ENCODE results near the gene CDIP1. TPM values are rescaled to one million over a fixed set of nuclear protein-coding genes. Genes with fewer than 3 reads are reported as not detected.

The CDIP1 gene
- total and polyA plus RNA-seq, 9 of the 15 experiments (the other 6 are each of a cell fraction or from before 2014, with no cell fraction given) = 0.29 TPM; not detected in 8

DNA sequence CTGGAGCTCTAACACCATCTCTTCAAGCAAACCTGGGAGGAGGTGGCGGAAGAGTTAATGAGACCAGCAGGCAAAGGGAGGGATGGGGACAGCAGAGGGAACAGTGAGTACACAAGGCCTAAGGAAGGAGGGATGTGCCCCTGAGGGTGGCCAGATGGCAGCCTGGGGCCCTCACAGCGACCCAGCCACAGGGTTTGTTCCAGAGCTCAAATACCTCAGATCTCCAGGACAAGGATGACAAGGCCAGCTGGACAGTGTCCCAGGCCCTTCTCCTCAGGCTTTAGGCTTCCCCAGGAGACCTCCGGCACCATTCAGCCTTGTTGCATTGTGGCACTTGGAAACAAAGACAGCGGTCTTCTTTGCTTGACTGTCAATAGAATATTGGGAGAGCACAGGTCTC is 14.9 kb downstream of the CDIP1 start:
- no peaks in the 10 kb centered on the region for H3K79me2 ChIP-seq (ENCODE audit: control insufficient read depth, insufficient read depth, low read length)
- in situ Hi-C loops (cut with MboI) = loop anchor here (5.0 kb wide), 1 partner anchor 64 kb away; no protein-coding TSS in a partner anchor
- CTCF ChIA-PET (ENCODE audit: low intra/inter-chr PET ratio) = no interaction called here

More for the DNA sequence above, 14.9 kb downstream of the CDIP1 start:
- peaks cover 14 to 25% of the 10 kb centered on the region in 2 experiments; a peak in 4 of 5 replicates for H3K4me1 ChIP-seq (replicated peaks in 1 of 2; ENCODE audit: control insufficient read depth in 2 of 2, insufficient read depth in 2 of 2, low read length in 2 of 2)
- no TSS peak for BruUV-seq (replicated peaks)
- 68% methylated on average over 4 of the region's 4 CpGs for WGBS (ENCODE audit: insufficient coverage, low coverage, missing lambda C conversion rate)
- no peak overlapping the region for H2AFZ ChIP-seq (ENCODE audit: low read depth, low read length)
- no peak for ATAC-seq
- no peak for DNase-seq (ENCODE audit: extremely low read depth in 1 of 4, low spot score in 3 of 4)
- TF ChIP-seq ZNF785 (CRISPR knock-in tag; IDR thresholded peaks at IDR 0.05) (no peak), TAF15 (IDR thresholded peaks at IDR 0.05; ENCODE audit: low read depth, low read length) (no peak), ZNF75A (CRISPR knock-in tag; IDR thresholded peaks at IDR 0.05) (no peak), MIER1 (IDR thresholded peaks at IDR 0.05; ENCODE audit: low read depth) (no peak), GTF2F1 (IDR thresholded peaks at IDR 0.05; ENCODE audit: low read depth, low read length) (no peak), ZNF347 (CRISPR knock-in tag; IDR thresholded peaks at IDR 0.05; ENCODE audit: low read depth) (no peak), PHF20 (IDR thresholded peaks at IDR 0.05; ENCODE audit: partially characterized antibody) (no peak), ARID1B (IDR thresholded peaks at IDR 0.05) (no peak), KAT8 (IDR thresholded peaks at IDR 0.05; ENCODE audit: low read depth) (no peak)
- TF ChIP-seq, protein P1, sequence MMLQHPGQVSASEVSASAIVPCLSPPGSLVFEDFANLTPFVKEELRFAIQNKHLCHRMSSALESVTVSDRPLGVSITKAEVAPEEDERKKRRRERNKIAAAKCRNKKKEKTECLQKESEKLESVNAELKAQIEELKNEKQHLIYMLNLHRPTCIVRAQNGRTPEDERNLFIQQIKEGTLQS (IDR thresholded peaks at IDR 0.05) = no peak
- TF ChIP-seq, protein P1 (CRISPR knock-in tag; conservative IDR thresholded peaks at IDR 0.05) = no peak
- peak overlapping the region in 1 of 2 experiments; percentile 20; a peak in 1 of 4 replicates for H3K9ac ChIP-seq (ENCODE audit: insufficient read depth in 1 of 2, low read depth in 2 of 2, low read length in 2 of 2)
- no peaks in the 10 kb centered on the region for H3K36me3 ChIP-seq (ENCODE audit: control insufficient read depth, insufficient read depth, low read length)
- H3K4me3 ChIP-seq = no peak overlapping the region
- no peaks in the 10 kb centered on the region for H3K9me3 ChIP-seq (replicated peaks; ENCODE audit: control insufficient read depth, insufficient read depth, low read depth, low read length)
- POLR2A ChIA-PET = interaction anchor here (0.7 to 1.7 kb wide), 4 partner anchors 9 to 414 kb away, joined by 3 to 6 read pairs (median 4); no protein-coding TSS in a partner anchor
- no peaks in the 10 kb centered on the region for H4K20me1 ChIP-seq (replicated peaks; ENCODE audit: control insufficient read depth, insufficient read depth, low read length)
- no peak overlapping the region; the same call in 2 of the 3 replicates for H3K27ac ChIP-seq (ENCODE audit: extremely low read depth, low read depth, low read length)
- H3K27me3 ChIP-seq (ENCODE audit: control insufficient read depth in 2 of 2, insufficient read depth in 2 of 2, low read length in 2 of 2) = no peaks in the 10 kb centered on the region
- no peak for FAIRE-seq
- H3K4me2 ChIP-seq (ENCODE audit: insufficient read depth, low read length) = no peak overlapping the region
- H3K9me1 ChIP-seq (ENCODE audit: control insufficient read depth, insufficient read depth, low read length) = no peaks in the 10 kb centered on the region
- intact Hi-C loops (cut with micrococcal nuclease) = loop anchor here (10.0 kb wide), 1 partner anchor 431 kb away; the partner anchor contains the start of gene SEC14L5
